Putamen (tissue), 1 donor: ENCODE data around the gene RBCK1.
"Not testable (repeated sequence)": the region's sequence is repeated elsewhere in the genome, so short reads cannot be mapped to it uniquely, and the experiment has no call there.

Experiments used
- DNase-seq: peaks from one replicate; pipeline ENCODE4 v3.0.0-alpha.2; 2016; ENCODE audit warnings: low spot score

RBCK1 gene

DNA sequence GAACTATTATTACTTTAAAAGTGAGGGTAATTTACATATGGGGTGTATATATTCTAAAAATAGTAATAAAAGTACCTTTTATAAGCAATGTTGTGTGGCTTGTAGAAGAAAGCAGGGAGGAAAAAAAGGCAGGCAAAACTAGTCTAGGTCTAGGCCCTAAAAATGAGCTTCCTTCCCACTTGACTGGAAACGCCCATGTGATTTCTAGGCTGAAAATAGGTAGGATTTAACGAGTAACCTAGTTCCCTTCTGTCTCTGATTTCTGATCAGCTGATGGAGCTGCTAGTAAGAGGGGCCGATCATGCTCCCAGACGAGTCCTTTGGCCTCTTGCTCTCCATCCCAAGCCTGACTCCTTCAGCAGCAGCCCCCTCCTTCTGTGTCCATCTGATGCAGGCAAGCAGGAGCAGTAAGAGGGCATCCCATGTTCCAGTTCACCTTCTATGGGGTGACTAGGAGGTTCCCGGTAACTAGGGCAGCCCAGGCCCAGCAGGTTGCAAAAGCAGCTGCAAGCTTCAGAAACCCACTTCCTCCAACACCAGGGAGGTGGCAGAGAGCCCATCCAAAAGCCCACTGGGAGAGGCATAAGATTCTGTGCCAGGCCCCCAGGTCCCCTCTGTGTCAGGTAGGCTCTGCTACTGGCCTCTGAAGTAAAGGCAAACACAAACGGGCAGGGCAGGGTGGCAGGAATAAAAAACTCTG is 29.8 kb downstream of the RBCK1 start:
- DNase-seq: peak; percentile 59

DNA sequence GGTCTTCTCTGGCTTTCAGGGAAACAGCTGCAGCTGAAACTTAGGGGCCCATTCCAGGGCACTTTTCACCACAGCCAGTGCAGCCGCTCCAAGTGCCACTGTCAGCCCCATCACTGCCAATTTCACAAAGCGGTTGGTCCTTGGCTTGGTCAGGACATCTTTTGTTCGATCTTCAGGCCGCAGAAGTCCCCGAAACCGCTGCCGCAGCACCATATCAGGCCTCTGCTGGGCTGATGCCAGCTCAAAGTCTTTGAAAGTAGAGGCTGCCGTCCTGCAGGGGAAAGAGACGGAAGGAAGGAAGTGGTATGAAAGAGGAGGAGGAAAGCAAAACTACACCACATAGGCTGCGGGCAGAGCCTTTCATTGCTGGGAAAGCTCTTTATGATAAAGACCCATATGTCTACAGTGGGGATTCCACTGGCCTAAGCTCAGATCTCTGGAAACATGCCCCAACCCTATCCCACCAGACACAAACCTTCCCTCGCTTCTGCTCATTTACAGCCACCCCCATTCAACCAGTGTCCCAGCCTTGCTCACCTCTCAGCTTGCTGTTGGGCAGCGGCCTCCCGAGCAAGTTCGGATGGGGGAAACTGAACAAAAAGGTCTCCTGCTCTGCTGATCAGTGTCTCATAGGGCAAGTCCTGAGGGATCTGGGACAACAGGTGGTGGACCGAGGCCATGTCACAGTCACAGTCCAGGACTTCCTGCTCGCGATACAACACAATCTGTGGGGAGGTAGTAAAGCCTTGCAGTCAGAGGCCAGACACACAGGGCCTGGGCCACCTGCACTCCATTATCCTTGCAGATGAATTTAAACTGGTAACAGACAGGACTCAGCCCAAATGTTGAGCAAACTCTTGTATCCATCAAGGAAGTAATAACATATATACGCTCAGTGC is 30.7 kb downstream of the RBCK1 start:
- DNase-seq: no peak

GRCh38 chr20:440148-440547 is 32.0 kb downstream of the RBCK1 start:
- DNase-seq: no peak

DNA sequence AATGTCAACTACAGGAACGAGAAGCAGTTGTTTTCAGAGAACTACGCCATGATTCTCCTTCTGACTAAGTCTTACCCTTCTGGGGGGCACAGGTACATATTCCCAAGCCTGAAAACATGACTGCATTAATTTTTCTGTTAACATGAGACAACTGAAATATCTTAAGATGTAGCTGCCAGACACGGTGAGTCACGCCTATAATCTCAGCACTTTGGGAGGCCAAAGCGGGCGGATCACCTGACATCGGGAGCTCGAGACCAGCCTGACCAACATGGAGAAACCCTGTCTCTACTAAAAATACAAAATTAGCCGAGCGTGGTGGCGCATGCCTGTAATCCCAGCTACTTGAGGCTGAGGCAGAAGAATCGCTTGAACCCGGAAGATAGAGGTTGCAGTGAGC is 32.5 kb downstream of the RBCK1 start:
- DNase-seq: no peak

DNA sequence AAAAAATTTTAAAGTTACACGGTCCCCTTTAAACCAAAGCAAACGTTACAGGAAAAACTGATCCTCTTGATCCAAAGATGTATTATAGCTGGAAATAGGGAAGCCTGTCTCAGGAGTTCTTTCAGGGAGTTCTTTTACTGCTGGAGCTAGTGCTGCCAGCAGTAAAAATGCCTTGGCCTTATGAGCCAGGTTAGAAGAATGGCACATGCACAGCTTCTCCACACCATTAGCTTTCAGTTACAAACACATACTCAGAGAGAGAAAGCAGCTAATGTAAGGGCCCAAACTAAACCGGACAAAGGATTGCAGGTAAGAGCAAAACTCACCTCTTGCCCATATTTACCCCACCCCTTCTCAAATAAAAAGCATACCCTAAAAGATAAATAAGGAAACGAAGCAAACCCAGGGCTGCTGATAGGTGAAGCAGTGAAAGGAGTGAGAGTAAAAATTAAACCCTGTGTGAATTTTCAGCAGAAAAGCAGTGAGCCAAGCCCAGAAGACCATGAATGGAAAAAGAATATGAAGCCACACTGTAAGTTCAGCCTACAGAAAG is 35.2 kb downstream of the RBCK1 start:
- DNase-seq: no peak

GRCh38 chr20:444117-444516 is 36.0 kb downstream of the RBCK1 start:
- DNase-seq: no peak

DNA sequence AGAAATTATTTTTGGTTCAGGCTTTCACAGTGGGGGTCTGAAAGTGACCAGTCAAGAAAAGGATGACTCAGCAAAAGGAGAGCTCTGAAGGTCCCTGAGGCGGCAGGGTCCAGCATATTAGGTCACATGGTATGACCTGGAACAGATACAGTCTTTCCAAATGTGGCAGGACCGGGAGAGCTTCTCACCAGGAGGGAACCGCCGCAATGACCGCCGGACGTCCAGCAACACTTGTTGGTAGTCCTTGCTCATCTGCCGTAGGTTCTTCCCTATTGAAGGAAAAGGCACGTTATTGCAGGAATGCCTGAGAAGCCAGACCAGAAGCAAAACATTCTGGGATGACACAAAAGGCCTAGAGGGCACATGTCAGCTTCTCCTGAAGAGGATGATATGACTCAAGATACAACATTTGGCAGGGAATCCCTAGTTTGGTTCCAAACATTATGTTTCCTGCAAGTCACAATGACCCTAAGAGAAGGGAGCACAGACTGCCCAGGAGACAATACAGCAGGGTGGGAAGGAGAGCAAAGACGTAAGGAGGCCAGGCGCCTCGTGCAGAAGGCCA is 36.8 kb downstream of the RBCK1 start:
- no peak for DNase-seq

- DNase-seq: no peak
Measured at GRCh38 chr20:445514-446336, 37.6 kb downstream of the RBCK1 start.

DNA sequence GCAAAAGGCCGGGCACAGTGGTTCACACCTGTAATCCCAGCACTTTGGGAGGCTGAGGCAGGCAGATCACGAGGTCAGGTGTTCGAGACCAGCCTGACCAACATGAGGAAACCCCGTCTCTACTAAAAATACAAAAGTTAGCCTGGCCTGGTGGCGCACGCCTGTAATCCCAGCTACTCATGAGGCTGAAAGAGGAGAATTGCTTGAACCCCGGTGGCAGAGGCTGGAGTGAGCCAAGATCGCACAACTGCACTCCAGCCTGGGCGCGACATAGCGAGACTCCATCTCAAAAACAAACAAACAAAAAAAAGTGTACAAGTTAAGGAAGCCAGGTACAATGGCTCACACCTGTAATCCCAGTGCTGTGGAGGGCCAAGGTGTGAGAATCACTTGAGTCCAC is 43.9 kb downstream of the RBCK1 start:
- not testable (repeated sequence) for DNase-seq

GRCh38 chr20:454951-455350 is 46.9 kb downstream of the RBCK1 start:
- DNase-seq: no peak

- DNase-seq: no peak
Measured at GRCh38 chr20:458776-459175, 50.7 kb downstream of the RBCK1 start.

DNA sequence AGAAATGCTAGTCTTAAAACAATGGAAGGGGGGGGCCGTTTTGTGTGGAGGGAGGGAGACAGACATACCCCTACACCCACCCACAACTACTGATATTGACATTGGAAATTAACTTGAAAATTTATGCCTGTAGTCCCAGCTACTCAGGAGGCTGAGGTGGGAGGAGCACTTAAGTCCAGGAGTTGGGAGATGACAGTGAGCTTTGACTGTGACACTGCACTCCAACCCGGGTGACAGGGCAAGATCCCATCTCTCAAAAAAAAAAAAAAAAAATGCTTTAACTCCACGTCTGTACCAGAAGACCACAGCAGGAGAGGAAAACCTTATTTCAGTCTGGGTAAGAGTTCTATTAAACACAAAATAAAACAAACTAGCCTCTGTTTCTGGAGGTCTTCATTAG is 52.1 kb downstream of the RBCK1 start:
- no peak for DNase-seq

GRCh38 chr20:460707-461106 is 52.6 kb downstream of the RBCK1 start:
- DNase-seq: no peak

- DNase-seq: no peak
Measured at GRCh38 chr20:461254-462198, 53.4 kb downstream of the RBCK1 start.

GRCh38 chr20:462199-462991 is 54.3 kb downstream of the RBCK1 start, which contains the start of gene TBC1D20:
TBC1D20 (minus strand) TSS chr20:462533; CDS start chr20:462405, 128 bp downstream.
- DNase-seq: peak; percentile 92

DNA sequence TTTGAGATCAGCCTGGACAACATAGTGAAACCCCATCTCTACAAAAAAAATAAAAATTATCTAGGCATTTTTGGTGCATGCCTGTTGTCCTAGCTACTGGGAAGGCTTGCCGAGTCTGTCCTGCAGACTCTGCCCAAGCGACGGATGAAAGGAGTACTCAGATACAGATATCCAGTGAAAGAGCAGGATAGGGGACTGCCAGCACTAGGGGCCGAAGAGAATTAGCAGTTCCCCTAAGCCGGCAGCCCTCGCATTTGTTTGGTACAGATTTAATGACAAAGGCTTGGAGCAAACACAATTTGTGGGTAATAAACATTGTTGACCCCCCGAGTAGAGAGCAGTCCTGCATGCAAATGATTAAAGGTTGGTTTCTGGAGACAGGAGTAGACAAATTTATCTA is 59.7 kb downstream of the RBCK1 start:
- no peak for DNase-seq

DNA sequence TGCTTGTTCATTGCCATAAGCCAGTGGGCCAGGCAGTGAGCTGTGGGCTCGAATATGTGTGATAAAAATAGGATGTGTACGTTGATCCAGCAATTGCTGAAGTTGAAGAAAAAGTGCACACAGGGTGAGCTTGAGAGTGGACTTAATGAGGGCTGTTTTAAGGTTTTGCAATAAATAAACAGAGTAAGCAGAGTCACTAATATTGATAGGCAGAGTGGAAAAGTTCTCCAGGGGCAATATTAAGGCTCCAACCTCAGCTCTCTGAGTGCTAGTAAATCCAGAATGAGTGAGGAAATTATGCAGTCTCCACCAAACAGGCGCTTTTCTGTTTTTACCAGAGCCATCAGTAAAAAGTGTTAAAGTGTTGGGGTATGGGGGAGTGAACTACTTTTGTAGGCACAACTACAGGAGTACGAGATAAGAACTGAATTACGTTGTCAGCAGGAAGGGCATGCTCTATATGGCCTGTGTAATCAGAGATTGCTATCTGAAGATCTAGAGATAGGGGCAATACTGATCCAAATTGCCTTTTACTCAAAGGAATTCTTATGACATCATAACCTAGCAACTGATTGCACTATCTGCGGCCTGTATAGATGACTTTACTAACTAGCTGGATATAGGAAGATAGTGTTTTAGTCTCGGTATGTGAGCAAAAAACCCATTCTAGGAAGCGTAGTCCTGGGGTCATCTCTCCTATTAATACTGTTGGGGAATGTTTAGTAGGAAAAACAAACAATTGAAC is 61.8 kb downstream of the RBCK1 start:
- no peak for DNase-seq

DNA sequence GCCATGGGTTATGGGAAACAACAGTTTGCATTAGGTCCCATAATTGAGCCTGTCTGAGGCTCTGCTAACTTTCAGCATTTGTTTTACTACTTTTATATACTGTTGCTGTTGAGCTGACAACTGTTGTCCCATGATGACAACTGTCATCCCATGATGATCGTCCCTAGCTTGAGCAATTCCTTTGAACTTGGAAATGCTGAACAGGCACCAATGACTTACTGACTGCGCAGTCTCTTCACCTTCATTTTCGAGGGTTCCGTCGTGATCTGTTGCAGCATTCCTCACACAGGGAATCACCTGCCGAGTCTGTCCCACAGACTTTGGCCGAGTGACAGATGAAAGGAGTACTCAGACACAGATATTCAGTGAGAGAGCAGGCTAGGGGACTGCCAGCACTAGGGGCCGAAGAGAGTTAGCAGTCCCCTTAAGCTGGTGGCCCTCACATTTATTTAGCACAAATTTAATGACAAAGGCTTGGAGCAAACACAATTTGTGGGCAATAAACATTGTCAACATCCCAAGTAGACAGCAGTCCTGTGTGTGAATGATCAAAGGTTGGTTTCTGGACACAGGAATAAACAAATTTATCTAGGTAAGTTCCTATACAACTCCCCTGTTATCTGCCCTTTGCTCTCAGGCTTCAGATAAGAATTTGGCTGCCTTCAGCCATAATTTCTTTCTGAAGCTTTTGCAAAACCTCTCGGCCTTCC is 64.2 kb downstream of the RBCK1 start:
- DNase-seq: no peak
